MM.1S (cell line): ENCODE data around the gene NBEA.

ENCODE experiments used
- DNase-seq: peaks from one replicate; pipeline ENCODE4 v3.0.0-alpha.2; 2015
- H2AFZ ChIP-seq: fragments of 300-600 bp; sonication (generic); 2 replicates; pipeline ENCODE4 v1.6.0; 2016; ENCODE audit warnings: antibody characterized with exemption, low read length
- H3F3A ChIP-seq: fragments of 300-600 bp; sonication (generic); 2 replicates; pipeline ENCODE4 v1.6.1; 2016; ENCODE audit warnings: mild to moderate bottlenecking, antibody characterized with exemption, low read length, moderate library complexity, mixed read lengths; ENCODE audit not compliant: insufficient read depth
- H3K27ac ChIP-seq: fragments of 300-600 bp; sonication (generic); 2 replicates; pipeline ENCODE4 v1.5.1; 2016; ENCODE audit warnings: mild to moderate bottlenecking, low read length
- H3K27me3 ChIP-seq: fragments of 300-600 bp; sonication (generic); replicated peaks from 2 replicates; pipeline ENCODE4 v1.6.0; 2016; ENCODE audit warnings: low read length; ENCODE audit not compliant: insufficient read depth
- H3K36me3 ChIP-seq: fragments of 300-600 bp; sonication (generic); replicated peaks from 2 replicates; pipeline ENCODE4 v1.6.1; 2016; ENCODE audit warnings: mild to moderate bottlenecking, low read length, mixed read lengths; ENCODE audit not compliant: insufficient read depth
- H3K4me1 ChIP-seq: fragments of 300-600 bp; sonication (generic); 2 replicates; pipeline ENCODE4 v1.6.1; 2016; ENCODE audit warnings: low read length, mixed read lengths
- H3K4me2 ChIP-seq: fragments of 300-600 bp; sonication (generic); 2 replicates; pipeline ENCODE4 v1.6.0; 2016; ENCODE audit warnings: low read depth, low read length
- H3K4me3 ChIP-seq: fragments of 300-600 bp; sonication (generic); 2 replicates; pipeline ENCODE4 v1.5.1; 2016; ENCODE audit warnings: low read length, mixed read lengths
- H3K79me2 ChIP-seq: fragments of 300-600 bp; sonication (generic); 2 replicates; pipeline ENCODE4 v1.6.1; 2016; ENCODE audit warnings: mixed run types, low read length, mixed read lengths
- H3K9ac ChIP-seq: fragments of 300-600 bp; sonication (generic); 2 replicates; pipeline ENCODE4 v1.6.1; 2016; ENCODE audit warnings: low read length, mixed read lengths
- H3K9me2 ChIP-seq: fragments of 300-600 bp; sonication (generic); replicated peaks from 2 replicates; pipeline ENCODE4 v1.6.1; 2016; ENCODE audit warnings: mild to moderate bottlenecking, low read length, mixed read lengths; ENCODE audit not compliant: insufficient read depth
- H3K9me3 ChIP-seq: fragments of 300-600 bp; sonication (generic); replicated peaks from 2 replicates; pipeline ENCODE4 v1.6.1; 2016; ENCODE audit warnings: mild to moderate bottlenecking, low read length, mixed read lengths; ENCODE audit not compliant: insufficient read depth
- H4K20me1 ChIP-seq: fragments of 300-600 bp; sonication (generic); 2 replicates; pipeline ENCODE4 v1.6.1; 2016; ENCODE audit warnings: mild to moderate bottlenecking, low read length, moderate library complexity, mixed read lengths; ENCODE audit not compliant: insufficient read depth
- EZH2 ChIP-seq: fragments of 300-600 bp; sonication (generic); optimal IDR thresholded peaks from 2 replicates; pipeline ENCODE3; 2017; ENCODE audit warnings: low read depth, mild to moderate bottlenecking, antibody characterized with exemption, low read length, mixed read lengths
- EZH2phosphoT487 ChIP-seq: fragments of 300-600 bp; sonication (generic); IDR thresholded peaks from 2 replicates; pipeline ENCODE4 v1.6.1; 2018; ENCODE audit warnings: antibody characterized with exemption, low read length
- TF ChIP-seq, protein P1 (sequence below): fragments of 300-600 bp; sonication (generic); IDR thresholded peaks from 2 replicates; pipeline ENCODE4 v1.5.1; 2016; ENCODE audit warnings: antibody characterized with exemption, low read length, mixed read lengths

NBEA gene

GRCh38 chr13:35005051-35005450 is 63.0 kb downstream of the NBEA start:
- Histone ChIP-seq H3K4me3 (no peak overlapping the region), H3K9ac (no peak overlapping the region), H4K20me1 (no peaks in the 10 kb centered on the region), H3K9me2 (no peaks in the 10 kb centered on the region), H3F3A (no peaks in the 10 kb centered on the region), H3K27me3 (no peaks in the 10 kb centered on the region), H3K36me3 (no peaks in the 10 kb centered on the region), H3K4me1 (no peaks in the 10 kb centered on the region), H3K9me3 (no peaks in the 10 kb centered on the region), H3K79me2 (no peaks in the 10 kb centered on the region), H3K4me2 (no peak overlapping the region), H2AFZ (no peak overlapping the region), H3K27ac (no peak overlapping the region)
- TF ChIP-seq EZH2phosphoT487 (no peak), EZH2 (no peak)
- TF ChIP-seq, protein P1, sequence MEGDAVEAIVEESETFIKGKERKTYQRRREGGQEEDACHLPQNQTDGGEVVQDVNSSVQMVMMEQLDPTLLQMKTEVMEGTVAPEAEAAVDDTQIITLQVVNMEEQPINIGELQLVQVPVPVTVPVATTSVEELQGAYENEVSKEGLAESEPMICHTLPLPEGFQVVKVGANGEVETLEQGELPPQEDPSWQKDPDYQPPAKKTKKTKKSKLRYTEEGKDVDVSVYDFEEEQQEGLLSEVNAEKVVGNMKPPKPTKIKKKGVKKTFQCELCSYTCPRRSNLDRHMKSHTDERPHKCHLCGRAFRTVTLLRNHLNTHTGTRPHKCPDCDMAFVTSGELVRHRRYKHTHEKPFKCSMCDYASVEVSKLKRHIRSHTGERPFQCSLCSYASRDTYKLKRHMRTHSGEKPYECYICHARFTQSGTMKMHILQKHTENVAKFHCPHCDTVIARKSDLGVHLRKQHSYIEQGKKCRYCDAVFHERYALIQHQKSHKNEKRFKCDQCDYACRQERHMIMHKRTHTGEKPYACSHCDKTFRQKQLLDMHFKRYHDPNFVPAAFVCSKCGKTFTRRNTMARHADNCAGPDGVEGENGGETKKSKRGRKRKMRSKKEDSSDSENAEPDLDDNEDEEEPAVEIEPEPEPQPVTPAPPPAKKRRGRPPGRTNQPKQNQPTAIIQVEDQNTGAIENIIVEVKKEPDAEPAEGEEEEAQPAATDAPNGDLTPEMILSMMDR: no peak
- DNase-seq: no peak

DNA sequence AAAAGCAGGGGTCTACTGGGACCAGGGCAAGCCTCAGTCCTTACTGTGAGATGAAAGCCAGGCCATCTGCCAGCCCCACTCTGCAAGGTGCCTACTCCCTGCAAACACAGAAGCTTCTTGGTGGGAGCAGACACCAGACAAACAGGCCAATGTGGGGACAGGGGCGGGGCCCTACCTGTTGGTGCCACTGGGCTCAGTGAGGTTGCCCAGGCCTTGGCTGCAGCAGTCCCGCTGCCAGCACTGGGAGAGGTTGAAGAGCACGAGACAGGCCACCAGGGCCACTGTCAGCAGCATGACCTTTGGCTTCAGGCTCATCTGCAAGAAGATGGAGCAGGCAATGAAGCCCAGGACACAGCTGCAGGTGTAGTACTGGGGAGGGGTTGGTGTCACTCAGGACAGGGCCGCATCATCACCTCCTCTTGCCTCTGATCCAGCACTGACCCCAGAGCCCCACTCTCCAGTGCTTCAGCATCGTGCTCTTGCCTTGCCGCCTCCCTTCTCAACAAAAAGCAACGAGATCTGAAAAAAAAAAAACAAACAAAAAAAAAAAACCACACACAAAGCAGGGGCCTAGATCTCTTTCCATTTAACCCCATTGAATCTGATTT is 72.6 kb downstream of the NBEA start:
- H2AFZ ChIP-seq: no peak overlapping the region
- H3K4me2 ChIP-seq: no peak overlapping the region
- no peaks in the 10 kb centered on the region for H3K9me3 ChIP-seq
- H3K79me2 ChIP-seq: no peaks in the 10 kb centered on the region
- H4K20me1 ChIP-seq: no peaks in the 10 kb centered on the region
- H3F3A ChIP-seq: no peaks in the 10 kb centered on the region
- no peak for DNase-seq
- H3K4me1 ChIP-seq: no peaks in the 10 kb centered on the region
- H3K36me3 ChIP-seq: no peaks in the 10 kb centered on the region
- no peaks in the 10 kb centered on the region for H3K9me2 ChIP-seq
- H3K27me3 ChIP-seq: no peaks in the 10 kb centered on the region
- no peak overlapping the region for H3K27ac ChIP-seq
- no peak overlapping the region for H3K9ac ChIP-seq
- no peak overlapping the region for H3K4me3 ChIP-seq
- TF ChIP-seq EZH2: no peak
- TF ChIP-seq EZH2phosphoT487: no peak
- TF ChIP-seq, protein P1: no peak

DNA sequence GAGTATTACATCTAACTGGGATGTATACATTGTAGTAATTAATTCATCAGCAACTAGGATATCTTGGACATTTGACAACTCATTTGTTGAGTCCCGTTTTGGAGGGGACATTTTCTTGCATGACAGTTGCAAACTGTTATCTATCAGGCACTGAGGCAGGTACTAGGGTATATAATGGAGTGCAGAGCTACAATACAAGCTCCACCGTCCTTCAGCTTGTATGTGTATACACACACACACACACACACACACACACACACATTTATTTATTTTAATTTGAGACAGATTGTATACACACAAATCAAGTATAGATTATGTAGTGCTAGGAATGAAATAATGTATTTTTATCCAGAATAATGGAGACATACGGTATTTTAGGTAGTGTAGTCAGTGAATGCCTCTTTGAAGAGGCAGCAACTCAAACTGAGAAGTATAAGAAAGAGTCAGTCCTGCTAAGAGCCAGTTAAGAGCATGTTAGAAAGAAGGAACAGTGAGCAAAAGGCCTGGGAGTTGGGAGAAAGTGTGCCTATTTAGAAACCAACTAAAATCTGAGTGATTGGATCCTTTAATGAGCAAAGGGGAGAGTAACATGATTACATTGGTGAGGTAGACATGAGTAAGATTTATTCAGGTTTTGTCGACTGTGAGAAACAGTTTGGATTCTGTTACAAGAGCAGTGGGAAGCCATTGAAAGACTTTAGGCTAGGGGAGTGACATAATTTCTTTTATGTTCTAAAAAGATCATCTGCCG is 74.5 kb downstream of the NBEA start:
- Histone ChIP-seq H4K20me1 (no peaks in the 10 kb centered on the region), H3K79me2 (no peaks in the 10 kb centered on the region), H3K9me2 (no peaks in the 10 kb centered on the region), H3K9ac (no peak overlapping the region), H3K4me3 (no peak overlapping the region), H3K27me3 (no peaks in the 10 kb centered on the region), H3K4me1 (no peaks in the 10 kb centered on the region), H2AFZ (no peak overlapping the region), H3K36me3 (no peaks in the 10 kb centered on the region), H3K4me2 (no peak overlapping the region), H3K9me3 (no peaks in the 10 kb centered on the region), H3F3A (no peaks in the 10 kb centered on the region), H3K27ac (no peak overlapping the region)
- DNase-seq: no peak
- TF ChIP-seq EZH2: no peak
- TF ChIP-seq, protein P1: no peak
- no peak for TF ChIP-seq EZH2phosphoT487
